A549 (cell line): ENCODE results near the gene AMACR. TPM values are rescaled to one million over a fixed set of nuclear protein-coding genes. Genes with fewer than 3 reads are reported as not detected.
A peak's percentile ranks its signal among the peaks of the same experiment; 100 is the strongest.

Experiments
- ATAC-seq, 2 experiments: fragments of 200-7000 bp in 1 of 2; fragments of >200 bp in 1 of 2; cut with Nextera tagmentation in 1 of 2; cut with Tn5 transposase in 1 of 2; 3 replicates each; pipeline versions ENCODE4 v1.8.0 to v1.9.1; 2018 to 2020; ENCODE audit warnings: mild to moderate bottlenecking in 1 of 2, moderate library complexity in 1 of 2
- CTCF ChIA-PET: fragments of 300-600 bp; sonication (Branson Sonifier 250); formaldehyde crosslinking; extraction: SDS; loops from one replicate; lab custom pipeline; 2021; ENCODE audit warnings: antibody characterized with exemption, inconsistent platforms; lab: Yijun Ruan, JAX
- POLR2A ChIA-PET: fragments of 350-600 bp; formaldehyde crosslinking; extraction: SDS; loops from one replicate; lab custom pipeline; 2021; ENCODE audit warnings: antibody characterized with exemption, inconsistent platforms; lab: Yijun Ruan, JAX
- DNase-seq, 2 experiments: peaks; one replicate each; pipeline versions ENCODE4 v3.0.0 to v3.0.0-alpha.2; 2011 to 2016; ENCODE audit warnings: low read depth in 1 of 2, low spot score in 1 of 2
- FAIRE-seq: peaks from 2 replicates; lab custom pipeline; 2011; peaks lifted over from hg19 to GRCh38; lab: Jason Lieb, UNC
- H3K27ac ChIP-seq, 2 experiments: fragments of >200 bp; sonication (Bioruptor Twin); formaldehyde crosslinking; 3 replicates each; pipeline ENCODE4 v1.5.1; 2016 to 2017
- H3K4me1 ChIP-seq: fragments of >200 bp; sonication (Bioruptor Twin); formaldehyde crosslinking; 3 replicates; pipeline ENCODE4 v1.6.1; 2016
- H3K4me2 ChIP-seq: fragments of >200 bp; sonication (Bioruptor Twin); formaldehyde crosslinking; 3 replicates; pipeline ENCODE4 v1.6.1; 2016
- H3K4me3 ChIP-seq: fragments of >200 bp; sonication (Bioruptor Twin); formaldehyde crosslinking; 3 replicates; pipeline ENCODE4 v1.5.1; 2016
- H3K9me3 ChIP-seq: fragments of >200 bp; sonication (Bioruptor Twin); formaldehyde crosslinking; 3 replicates; pipeline ENCODE4 v1.6.1; 2016
- EHF ChIP-seq: fragments of 250-450 bp; sonication (Bioruptor Pico); IDR thresholded peaks from 2 replicates; pipeline ENCODE4 v1.5.0; 2020; ENCODE audit warnings: mild to moderate bottlenecking
- ESRRA ChIP-seq: fragments of 150-350 bp; IDR thresholded peaks from 2 replicates; pipeline ENCODE4 v1.6.1; 2014; ENCODE audit warnings: mild to moderate bottlenecking, low read length, borderline replicate concordance
- FOSL2 ChIP-seq, 2 experiments: fragments of 450-650 bp in 1 of 2; fragments of >200 bp in 1 of 2; sonication (Bioruptor Twin) in 1 of 2; formaldehyde crosslinking; IDR thresholded peaks; 2 replicates each; pipeline versions ENCODE4 v1.5.0 to v1.6.1; 2016 to 2020; ENCODE audit warnings: mild to moderate bottlenecking in 1 of 2, moderate library complexity in 1 of 2
- GATA3 ChIP-seq: IDR thresholded peaks from 2 replicates; pipeline ENCODE4 v1.6.1; 2012; ENCODE audit warnings: borderline replicate concordance
- HOXA7 ChIP-seq: fragments of 250-450 bp; sonication (Bioruptor Pico); IDR thresholded peaks from 2 replicates; pipeline ENCODE4 v1.5.0; 2020; ENCODE audit warnings: mild to moderate bottlenecking, moderate library complexity
- HOXB5 ChIP-seq: fragments of 250-450 bp; sonication (Bioruptor Pico); IDR thresholded peaks from 2 replicates; pipeline ENCODE4 v1.5.0; 2020; ENCODE audit warnings: mild to moderate bottlenecking, moderate library complexity
- JUNB ChIP-seq: fragments of >200 bp; sonication (Bioruptor Twin); formaldehyde crosslinking; IDR thresholded peaks from 2 replicates; pipeline ENCODE4 v1.6.1; 2016
- KDM5A ChIP-seq: fragments of 200-600 bp; sonication (generic); IDR thresholded peaks from 2 replicates; pipeline ENCODE4 v1.6.1; 2016; ENCODE audit warnings: antibody characterized with exemption, mild to moderate bottlenecking
- MAFK ChIP-seq: fragments of 450-650 bp; IDR thresholded peaks from 2 replicates; pipeline ENCODE4 v1.6.1; 2014; ENCODE audit not compliant: partially characterized antibody
- POLR2AphosphoS2 ChIP-seq: conservative IDR thresholded peaks from 2 replicates; pipeline ENCODE4 v1.6.1; 2012; ENCODE audit warnings: low read length, improper control_type of control experiment, inconsistent platforms
- RAD21 ChIP-seq, 2 experiments: fragments of >200 bp in 1 of 2; sonication (Bioruptor Twin) in 1 of 2; formaldehyde crosslinking in 1 of 2; IDR thresholded peaks in 1 of 2; conservative IDR thresholded peaks in 1 of 2; 2 replicates in 1 of 2; 3 replicates in 1 of 2; pipeline ENCODE4 v1.6.1; 2012 to 2018; ENCODE audit warnings: inconsistent platforms in 1 of 2
- RARB ChIP-seq: fragments of 250-450 bp; sonication (Bioruptor Pico); IDR thresholded peaks from 2 replicates; pipeline ENCODE4 v1.8.0; 2021; ENCODE audit warnings: mild to moderate bottlenecking, moderate library complexity
- RCOR1 ChIP-seq: fragments of 150-350 bp; IDR thresholded peaks from 2 replicates; pipeline ENCODE4 v1.6.1; 2014; ENCODE audit warnings: antibody characterized with exemption, low read length, low read depth
- SMC3 ChIP-seq: fragments of >200 bp; sonication (Bioruptor Twin); formaldehyde crosslinking; IDR thresholded peaks from 3 replicates; pipeline ENCODE4 v1.6.1; 2018; ENCODE audit warnings: inconsistent platforms
- TFCP2L1 ChIP-seq: fragments of 250-450 bp; sonication (Bioruptor Pico); IDR thresholded peaks from 2 replicates; pipeline ENCODE4 v1.5.0; 2021; ENCODE audit warnings: mild to moderate bottlenecking
- ZFP36 ChIP-seq: fragments of 450-650 bp; IDR thresholded peaks from 2 replicates; pipeline ENCODE4 v1.6.1; 2014; ENCODE audit warnings: borderline replicate concordance; ENCODE audit not compliant: partially characterized antibody
- ZSCAN20 ChIP-seq: fragments of 250-450 bp; sonication (Bioruptor Pico); IDR thresholded peaks from 2 replicates; pipeline ENCODE4 v1.8.0; 2022; ENCODE audit warnings: mild to moderate bottlenecking, moderate library complexity
- WGBS: methylation state at CpG from one replicate; pipeline ENCODE4 v1.1.6; 2017; ENCODE audit errors: missing lambda C conversion rate; 5-methylcytosine and 5-hydroxymethylcytosine counted together
- polyA plus RNA-seq, 4 experiments: library from polyadenylated mRNA; depleted of rRNA in 3 of 4; stranded (reverse); fragments of >200 nt; fragmentation: RNase III in 1 of 4; extraction: RNeasy Plus Mini Kit Qiagen cat#74134 plus additional on column Dnase treatment in 1 of 4; gene quantifications; 2 replicates in 3 of 4; 3 replicates in 1 of 4; pipeline ENCODE4 v1.2.3, GENCODE V29; 2011 to 2017
- TF ChIP-seq, protein P1 (sequence below): fragments of >200 bp; sonication (Bioruptor Twin); formaldehyde crosslinking; IDR thresholded peaks from 3 replicates; pipeline ENCODE4 v1.5.1; 2016

AMACR gene
- polyA plus RNA-seq, 2 of the 4 experiments (the other 2 are of a cell fraction): 21.1 to 30.1 TPM

DNA sequence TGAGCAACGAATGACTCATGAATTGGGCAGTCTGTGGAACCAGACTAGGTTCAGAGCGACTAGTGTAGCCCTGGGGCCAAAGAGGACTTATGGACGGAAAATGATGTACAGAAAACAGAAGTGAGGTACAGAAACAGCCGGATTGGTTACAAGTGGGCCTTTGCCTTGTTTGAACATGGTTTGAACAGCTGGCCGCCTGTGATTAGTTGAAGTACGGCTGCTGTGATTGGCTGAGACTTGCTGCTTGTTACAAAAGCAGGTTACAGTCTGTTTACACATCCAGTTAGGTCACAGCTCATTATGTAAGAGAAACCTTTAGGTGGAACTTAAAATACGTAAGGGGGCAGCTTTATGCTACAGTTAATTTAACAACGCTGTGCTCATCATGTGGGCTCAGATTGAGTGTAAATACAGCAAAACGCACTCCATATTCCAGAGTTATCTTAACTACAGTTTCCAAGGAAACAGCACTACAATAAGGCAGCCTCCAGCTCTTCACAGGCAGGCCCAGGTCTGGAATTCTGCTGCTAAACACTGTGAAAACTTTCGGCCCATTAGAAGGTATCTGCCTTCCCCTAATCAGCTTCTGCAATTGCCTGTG is 6.5 kb downstream of the AMACR start:
- CTCF ChIA-PET: interaction anchor here (1.7 kb wide), 1 partner anchor 10 kb away, joined by 3 read pairs; no protein-coding TSS in a partner anchor
- Histone ChIP-seq H3K27ac (no peak overlapping the region), H3K4me3 (no peak overlapping the region), H3K9me3 (no peaks in the 10 kb centered on the region), H3K4me2 (no peak overlapping the region), H3K4me1 (peaks cover 4% of the 10 kb centered on the region; the same call in 2 of the 3 replicates)
- no peak for TF ChIP-seq HOXA7 (CRISPR knock-in tag)
- no peak for TF ChIP-seq RCOR1
- TF ChIP-seq GATA3: no peak
- no peak for TF ChIP-seq ZFP36
- TF ChIP-seq POLR2AphosphoS2: no peak
- TF ChIP-seq RAD21 (conservative IDR thresholded peaks at IDR 0.05 in 1 of 2, IDR thresholded peaks at IDR 0.05 in 1 of 2): no peak
- TF ChIP-seq EHF (CRISPR knock-in tag): no peak
- no peak for TF ChIP-seq ESRRA
- TF ChIP-seq KDM5A: no peak
- no peak for TF ChIP-seq JUNB
- no peak for TF ChIP-seq HOXB5 (CRISPR knock-in tag)
- TF ChIP-seq ZSCAN20 (CRISPR knock-in tag): no peak
- WGBS: 80% methylated on average over 10 of the region's 10 CpGs
- POLR2A ChIA-PET: no interaction called here
- DNase-seq (peak in 1 of 2 experiments; percentile 19), ATAC-seq (no peak), FAIRE-seq (no peak)

DNA sequence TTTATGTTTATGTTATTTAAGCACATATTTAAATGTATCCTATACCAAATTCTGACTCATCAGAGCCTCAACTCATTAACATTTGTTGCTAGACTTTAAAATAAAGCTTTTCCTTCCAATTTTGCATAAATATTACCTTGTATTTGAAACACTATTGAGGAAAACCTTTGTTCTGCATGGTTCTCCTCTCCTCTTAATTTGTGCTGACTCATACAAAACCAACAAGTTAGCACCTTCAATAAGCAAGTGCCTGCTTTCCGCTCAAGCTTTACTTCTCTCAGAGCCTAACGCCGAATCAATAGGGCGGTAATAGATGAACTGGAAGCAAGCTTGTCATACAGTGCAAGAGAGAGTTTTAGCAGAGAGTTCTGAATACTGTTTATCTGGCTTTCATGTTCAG is 7.9 kb downstream of the AMACR start:
- DNase-seq (no peak), ATAC-seq (no peak), FAIRE-seq (no peak)
- H3K4me3 ChIP-seq: no peak overlapping the region
- POLR2A ChIA-PET: no interaction called here
- 92% methylated on average over 4 of the region's 4 CpGs for WGBS
- H3K9me3 ChIP-seq: no peaks in the 10 kb centered on the region
- peaks cover 4% of the 10 kb centered on the region; the same call in 2 of the 3 replicates for H3K4me1 ChIP-seq
- TF ChIP-seq EHF (CRISPR knock-in tag) (no peak), MAFK (peak; percentile 94)
- H3K27ac ChIP-seq: no peak overlapping the region
- no peak overlapping the region for H3K4me2 ChIP-seq
- CTCF ChIA-PET: interaction anchor here (0.8 to 2.3 kb wide), 2 partner anchors 14 to 452 kb away, joined by 3 to 8 read pairs; no protein-coding TSS in a partner anchor

DNA sequence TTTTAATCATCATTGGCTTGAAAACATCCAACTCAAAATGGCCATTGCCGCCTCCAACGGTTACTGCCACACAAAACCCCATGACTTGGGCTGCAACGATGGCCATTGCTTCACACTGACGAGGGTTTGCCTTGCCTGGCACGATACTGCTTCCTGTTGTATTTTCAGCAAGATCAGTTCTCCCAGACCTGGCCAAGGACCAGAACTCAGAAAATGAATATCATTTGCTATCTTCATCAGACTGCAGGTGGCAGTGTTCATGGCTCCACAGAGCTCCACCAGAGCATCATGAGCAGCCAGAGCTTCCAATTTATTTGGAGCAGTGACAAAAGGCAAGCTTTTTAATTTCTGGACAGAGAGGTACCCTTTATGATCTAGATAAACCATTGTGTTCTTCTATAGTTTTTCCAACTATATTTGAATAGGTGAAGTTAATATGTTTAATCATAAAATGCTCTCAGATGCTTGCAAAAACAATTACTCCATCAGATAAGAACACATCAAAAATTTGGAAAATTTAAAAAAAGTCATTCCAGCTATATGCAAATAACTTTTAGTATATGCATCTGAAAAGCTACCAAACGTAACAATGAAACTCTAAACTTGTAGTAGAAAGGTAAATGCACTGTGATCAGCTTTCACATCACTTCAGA is 10.4 kb downstream of the AMACR start:
- FAIRE-seq: no peak
- TF ChIP-seq RAD21 (conservative IDR thresholded peaks at IDR 0.05 in 1 of 2, IDR thresholded peaks at IDR 0.05 in 1 of 2) (peak; percentile 64 to 66), TFCP2L1 (CRISPR knock-in tag) (no peak), SMC3 (peak; percentile 75), RARB (CRISPR knock-in tag) (no peak), FOSL2 (IDR thresholded peaks at IDR 0.05) (no peak), FOSL2 (CRISPR knock-in tag; IDR thresholded peaks at IDR 0.05) (no peak)
- TF ChIP-seq, protein P1, sequence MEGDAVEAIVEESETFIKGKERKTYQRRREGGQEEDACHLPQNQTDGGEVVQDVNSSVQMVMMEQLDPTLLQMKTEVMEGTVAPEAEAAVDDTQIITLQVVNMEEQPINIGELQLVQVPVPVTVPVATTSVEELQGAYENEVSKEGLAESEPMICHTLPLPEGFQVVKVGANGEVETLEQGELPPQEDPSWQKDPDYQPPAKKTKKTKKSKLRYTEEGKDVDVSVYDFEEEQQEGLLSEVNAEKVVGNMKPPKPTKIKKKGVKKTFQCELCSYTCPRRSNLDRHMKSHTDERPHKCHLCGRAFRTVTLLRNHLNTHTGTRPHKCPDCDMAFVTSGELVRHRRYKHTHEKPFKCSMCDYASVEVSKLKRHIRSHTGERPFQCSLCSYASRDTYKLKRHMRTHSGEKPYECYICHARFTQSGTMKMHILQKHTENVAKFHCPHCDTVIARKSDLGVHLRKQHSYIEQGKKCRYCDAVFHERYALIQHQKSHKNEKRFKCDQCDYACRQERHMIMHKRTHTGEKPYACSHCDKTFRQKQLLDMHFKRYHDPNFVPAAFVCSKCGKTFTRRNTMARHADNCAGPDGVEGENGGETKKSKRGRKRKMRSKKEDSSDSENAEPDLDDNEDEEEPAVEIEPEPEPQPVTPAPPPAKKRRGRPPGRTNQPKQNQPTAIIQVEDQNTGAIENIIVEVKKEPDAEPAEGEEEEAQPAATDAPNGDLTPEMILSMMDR: peak; percentile 76
- TF ChIP-seq, all 56 proteins: peak for 3
- Histone ChIP-seq H3K4me2 (no peak overlapping the region), H3K4me1 (peaks cover 4% of the 10 kb centered on the region; the same call in 2 of the 3 replicates), H3K9me3 (no peaks in the 10 kb centered on the region), H3K27ac (no peak overlapping the region), H3K4me3 (no peak overlapping the region)
- DNase-seq (peak; percentile 47 to 70), ATAC-seq (peak; percentile 90 to 94; a peak in 5 of 6 replicates)
- POLR2A ChIA-PET: interaction anchor here (0.6 to 1.0 kb wide), 3 partner anchors 9 to 281 kb away, joined by 3 to 4 read pairs (median 4); no protein-coding TSS in a partner anchor
- WGBS: 32% methylated on average over 6 of the region's 6 CpGs
- CTCF ChIA-PET: interaction anchor here (0.6 to 3.9 kb wide), 17 partner anchors 9 to 468 kb away, joined by 3 to 22 read pairs (median 5); no protein-coding TSS in a partner anchor
